AG08395 (cell line): ENCODE data around the gene TMEM258.
A peak's percentile ranks its signal among the peaks of the same experiment; 100 is the strongest.

Source experiments
- DNase-seq: peaks from one replicate; pipeline ENCODE4 v3.0.0; 2012; ENCODE audit warnings: mixed read lengths, low spot score

The TMEM258 gene

DNA sequence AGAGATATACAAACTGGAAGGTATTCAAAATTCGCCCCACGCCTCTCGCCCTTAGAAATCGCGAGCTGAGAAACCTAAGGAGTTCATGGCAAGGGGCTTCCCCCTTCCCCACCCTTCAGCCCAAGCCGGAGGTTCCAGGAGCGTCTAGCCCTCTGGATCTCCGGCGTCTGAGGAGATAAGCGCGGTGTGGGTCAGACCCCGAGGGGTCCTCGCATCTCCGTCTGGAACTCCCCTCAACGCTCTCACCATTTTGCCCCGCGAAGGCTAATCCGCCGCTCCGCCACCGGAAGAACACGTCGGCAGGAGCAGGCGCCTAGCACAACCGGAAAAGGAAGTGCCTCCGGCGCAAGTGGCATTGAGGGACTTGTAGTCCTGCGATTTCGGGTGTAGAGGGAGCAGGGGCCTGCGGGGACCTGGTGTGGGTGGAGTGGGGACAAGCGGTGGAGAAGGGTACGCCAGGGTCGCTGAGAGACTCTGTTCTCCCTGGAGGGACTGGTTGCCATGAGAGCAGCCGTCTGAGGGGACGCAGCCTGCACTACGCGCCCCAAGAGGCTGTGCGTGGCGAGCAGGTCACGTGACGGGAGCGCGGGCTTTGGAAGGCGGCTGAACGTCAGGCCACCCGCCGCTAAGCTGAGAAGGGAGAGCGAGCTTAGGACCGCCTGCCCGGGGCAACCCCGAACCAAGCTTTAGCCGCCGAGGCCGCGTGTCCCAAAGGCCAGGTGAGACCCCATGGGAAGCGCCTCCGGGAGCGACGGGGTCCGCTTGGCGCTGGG, at the start of gene TMEM258, which contains the start of gene FEN1:
TMEM258 (minus strand) TSS at position 290 of the 773 bp plus-strand sequence; CDS start at position 249, 41 bp downstream.
FEN1 (plus strand) TSS at position 602 of the 773 bp plus-strand sequence. CDS start 2,451 bp downstream, outside the sequence.
- DNase-seq = peak; percentile 93

GRCh38 chr11:61841636-61842527, 49.5 kb upstream of the TMEM258 start:
- DNase-seq = no peak

- no peak for DNase-seq
Observed at GRCh38 chr11:61840371-61840770, 48.0 kb upstream of the TMEM258 start.

- no peak for DNase-seq
Observed at GRCh38 chr11:61839742-61840141, 47.3 kb upstream of the TMEM258 start.

DNA sequence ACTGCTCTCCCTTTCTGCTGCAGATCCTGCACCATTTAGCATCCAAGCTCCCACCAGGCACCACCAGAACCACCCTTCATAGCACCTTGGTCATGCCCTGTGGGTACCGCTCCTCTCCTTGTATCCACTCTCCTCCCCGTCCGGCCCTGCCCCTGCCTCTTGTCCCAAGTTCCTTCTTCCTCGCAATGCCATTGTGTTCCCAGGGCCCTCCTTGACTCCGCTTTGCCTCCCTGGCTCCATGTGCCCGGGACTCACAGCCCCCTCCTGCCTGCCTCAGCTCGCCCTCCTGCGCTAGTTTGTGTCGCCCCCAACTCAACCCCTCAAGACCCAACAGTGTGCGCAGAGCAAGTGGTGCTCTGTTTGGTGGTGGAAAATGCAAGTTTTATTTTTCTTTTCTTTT, 46.5 kb upstream of the TMEM258 start:
- no peak for DNase-seq

- no peak for DNase-seq
Observed at GRCh38 chr11:61838501-61838900, 46.1 kb upstream of the TMEM258 start.

GRCh38 chr11:61837411-61838005, 45.1 kb upstream of the TMEM258 start:
- DNase-seq = no peak

GRCh38 chr11:61836193-61836592, 43.8 kb upstream of the TMEM258 start:
- DNase-seq = no peak

GRCh38 chr11:61834278-61835048, 42.1 kb upstream of the TMEM258 start:
- DNase-seq = peak; percentile 53

DNA sequence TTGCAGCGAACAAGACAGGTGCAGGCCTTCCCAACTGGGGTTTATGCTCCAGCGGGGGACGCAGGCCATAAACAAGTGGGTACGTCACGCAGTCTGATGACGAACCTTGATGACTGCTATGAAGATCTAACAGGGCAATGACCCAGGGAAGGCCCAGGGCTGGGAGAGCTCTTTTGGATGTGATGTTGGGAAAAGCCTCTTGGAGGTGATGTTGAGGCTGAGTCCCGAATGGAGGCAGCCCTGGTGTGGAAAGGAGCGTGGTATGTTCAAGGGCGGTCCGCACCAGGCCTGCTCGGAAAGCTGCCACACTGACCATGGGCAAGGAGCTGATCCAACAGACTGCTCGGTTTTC, 41.5 kb upstream of the TMEM258 start:
- DNase-seq = no peak

DNA sequence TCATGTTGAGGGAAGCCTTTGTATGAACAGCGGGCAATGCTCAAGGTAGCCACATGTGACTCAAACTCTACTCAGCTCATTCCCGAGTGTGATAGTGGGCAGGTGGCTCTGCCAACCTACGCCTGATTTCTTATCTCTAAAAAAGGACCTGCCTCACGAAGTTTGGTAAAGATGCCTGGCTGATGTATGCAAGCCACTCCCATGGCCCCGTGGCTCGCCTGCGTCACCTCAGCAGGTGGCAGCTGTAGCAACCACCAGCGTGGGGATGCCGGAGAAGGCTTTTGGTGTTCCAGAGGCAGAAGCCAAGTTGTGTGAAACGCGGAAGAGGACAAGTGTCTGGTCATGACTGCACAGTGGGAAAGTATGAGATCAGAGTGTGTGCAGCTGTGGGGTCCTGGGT, 41.1 kb upstream of the TMEM258 start:
- no peak for DNase-seq

- DNase-seq = no peak
Observed at GRCh38 chr11:61832754-61833153, 40.4 kb upstream of the TMEM258 start.

DNA sequence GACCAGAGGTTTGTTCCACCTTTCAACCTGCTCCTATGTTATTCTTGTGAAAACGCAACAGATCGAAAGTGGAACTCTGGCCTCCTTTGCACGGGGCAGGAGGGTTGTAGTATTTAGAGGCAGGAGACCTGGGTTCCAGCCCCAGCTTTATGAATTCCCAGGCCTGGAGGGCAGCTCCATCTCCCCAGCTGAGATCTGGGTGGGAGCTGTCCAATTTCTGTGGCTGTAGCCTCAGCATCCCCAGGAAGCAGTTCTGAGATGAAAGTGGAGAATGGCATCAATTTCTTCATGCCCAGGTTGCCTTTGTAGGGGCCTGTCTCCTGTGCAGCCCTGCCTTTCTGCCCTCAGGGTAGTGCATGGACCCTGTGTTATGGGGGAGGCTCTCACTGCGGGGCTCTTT, 39.8 kb upstream of the TMEM258 start:
- DNase-seq = no peak

- peak; percentile 52 for DNase-seq
Observed at GRCh38 chr11:61830237-61831105, 38.1 kb upstream of the TMEM258 start.

DNA sequence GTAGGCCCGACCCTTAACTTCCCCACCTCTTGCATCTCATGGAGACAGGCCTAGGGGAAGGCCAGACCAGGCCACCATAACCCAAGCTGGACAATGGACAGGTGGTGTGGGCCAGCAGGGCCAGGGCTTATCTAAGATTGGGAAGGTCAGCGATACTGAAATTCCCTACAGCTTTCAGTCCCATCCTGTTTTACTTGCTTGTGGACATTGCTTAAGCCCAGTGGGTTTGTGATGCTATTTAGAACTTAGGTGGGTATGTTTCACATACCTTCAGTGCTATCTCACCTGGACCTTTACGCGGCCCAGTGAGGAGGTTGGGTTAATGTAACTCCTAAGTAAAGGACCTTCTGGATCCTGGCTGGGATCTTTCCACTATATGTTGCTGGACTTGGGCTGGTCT, 37.4 kb upstream of the TMEM258 start:
- no peak for DNase-seq

DNA sequence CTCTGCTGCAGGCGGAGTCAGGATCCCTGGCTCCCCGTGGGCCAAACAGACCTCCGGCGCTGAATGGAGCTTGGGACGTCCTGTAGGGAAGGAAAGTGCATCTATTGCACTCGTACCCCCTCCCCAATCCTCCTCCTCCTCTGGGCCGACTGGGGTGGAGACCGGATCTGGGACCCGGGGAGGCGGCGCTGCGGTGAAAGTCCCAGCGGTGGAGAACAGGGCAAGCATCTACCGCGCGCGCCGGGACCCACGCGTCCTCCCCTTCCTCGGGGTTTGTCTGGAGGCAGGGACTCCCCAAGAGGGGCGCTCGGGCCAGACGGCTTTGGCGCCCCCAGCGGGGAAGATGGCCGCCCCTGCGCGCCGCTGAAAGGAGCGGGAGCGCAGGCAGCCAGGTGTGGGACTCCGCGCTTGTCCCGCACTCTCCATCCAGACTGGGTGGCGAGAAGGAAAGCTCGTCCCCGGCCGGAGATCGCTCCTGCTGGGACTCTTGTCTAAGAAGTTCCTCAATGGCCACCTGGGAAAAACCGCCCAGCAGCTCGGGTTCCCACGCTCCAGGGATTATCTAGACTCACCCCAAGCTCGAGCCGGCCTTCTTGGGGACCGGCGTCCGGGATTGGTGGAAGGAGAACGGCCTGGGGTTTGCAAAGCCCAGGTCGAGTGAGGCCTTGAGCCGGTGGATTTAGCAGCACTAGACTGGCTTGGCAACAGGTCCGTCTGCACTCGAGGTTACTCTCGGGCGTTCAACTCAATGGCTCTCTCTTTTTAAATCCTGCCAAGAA, 36.4 kb upstream of the TMEM258 start:
- DNase-seq = peak; percentile 19

GRCh38 chr11:61828379-61828628, 35.9 kb upstream of the TMEM258 start:
- no peak for DNase-seq

GRCh38 chr11:61827571-61828378, 35.4 kb upstream of the TMEM258 start, which contains the start of gene FADS2:
Gene FADS2 (plus strand): TSS chr11:61828300. CDS start chr11:61828391, 91 bp downstream.
- DNase-seq = peak; percentile 91

DNA sequence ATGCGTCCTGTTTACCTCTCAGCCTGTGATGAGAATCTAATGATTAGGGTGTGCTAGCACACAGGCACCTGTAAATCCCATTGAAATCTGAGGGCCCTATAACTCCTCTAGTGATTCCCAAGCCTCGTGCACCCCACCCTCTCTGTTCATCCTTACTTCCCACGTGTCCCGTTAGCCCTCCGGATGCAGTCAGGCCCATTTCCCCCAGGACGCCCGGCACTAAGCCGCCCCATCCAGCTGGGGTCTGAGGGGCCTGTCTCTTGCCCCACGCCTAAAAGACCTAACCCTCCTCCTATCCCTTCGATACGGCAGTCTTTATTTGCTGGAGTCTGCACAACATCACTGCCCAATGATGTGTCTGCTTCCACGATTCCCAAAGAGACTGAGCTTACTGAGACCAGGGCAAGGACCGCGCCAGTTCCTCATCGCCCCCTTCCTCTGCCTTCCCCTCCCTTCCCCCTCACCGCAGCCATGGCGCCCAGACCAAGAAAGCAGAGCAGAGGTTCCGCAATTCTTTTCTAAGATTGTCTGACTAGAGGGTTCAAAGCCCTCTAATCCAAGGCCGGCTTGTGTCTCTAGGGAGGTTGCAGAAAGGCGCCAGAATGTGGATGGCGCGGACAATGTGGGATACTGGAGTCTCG, 34.7 kb upstream of the TMEM258 start:
- no peak for DNase-seq
